Embryonic facial prominence (tissue), 1 donor: Measurements from ENCODE around the gene RTP3.
"Not testable (repeated sequence)": the region's sequence is repeated elsewhere in the genome, so short reads cannot be mapped to it uniquely, and the experiment has no call there.

Experiments used
- DNase-seq: peaks from one replicate; pipeline ENCODE4 v3.0.0-alpha.2; 2016; ENCODE audit errors: extremely low spot score

RTP3 gene

DNA sequence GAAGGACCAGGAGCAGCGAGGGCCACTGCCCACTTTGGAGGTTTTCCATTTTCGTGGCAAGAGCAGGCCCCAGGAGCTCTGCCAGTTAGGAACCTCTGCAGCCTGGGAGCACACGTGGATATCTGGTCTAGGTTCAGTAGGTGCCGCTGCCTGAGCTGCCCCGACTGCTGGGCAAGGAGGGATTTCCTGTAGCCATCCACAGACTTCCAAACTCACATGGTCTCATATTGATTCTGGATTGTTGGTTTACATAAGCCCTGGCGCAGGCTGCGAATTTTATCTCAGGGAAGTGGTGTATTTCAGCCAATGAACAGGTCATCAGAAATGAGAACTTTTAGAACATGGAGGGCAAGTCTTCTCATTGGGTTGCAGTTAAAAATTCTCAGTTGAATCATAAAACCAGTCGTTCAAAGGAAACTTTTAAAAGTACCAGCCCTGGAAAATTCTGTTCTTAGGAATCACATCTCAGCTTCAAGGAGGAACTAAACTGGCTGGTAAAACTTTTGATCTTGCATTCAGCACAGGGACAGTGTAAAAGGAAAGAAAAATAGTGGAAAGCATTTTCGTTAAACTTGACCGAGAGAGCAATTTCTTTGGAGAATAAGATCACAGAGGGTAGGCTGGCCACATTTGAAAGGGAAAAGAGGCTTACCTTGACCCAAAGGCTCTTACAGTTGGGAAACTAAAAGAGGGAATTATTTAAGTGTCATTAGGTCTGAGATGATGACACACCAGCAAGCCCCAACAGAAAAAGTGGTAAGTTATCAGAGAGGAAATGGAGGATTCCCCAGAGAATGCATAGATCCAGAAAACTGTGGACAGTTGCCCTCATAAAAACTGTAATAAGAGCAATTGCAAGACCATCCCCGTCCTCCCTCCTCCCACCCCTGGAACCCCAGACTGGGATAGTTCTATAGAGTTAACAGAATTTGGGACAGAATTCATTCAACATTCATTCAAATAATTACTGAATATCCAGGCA is 6.4 kb upstream of the RTP3 start:
- DNase-seq = no peak

DNA sequence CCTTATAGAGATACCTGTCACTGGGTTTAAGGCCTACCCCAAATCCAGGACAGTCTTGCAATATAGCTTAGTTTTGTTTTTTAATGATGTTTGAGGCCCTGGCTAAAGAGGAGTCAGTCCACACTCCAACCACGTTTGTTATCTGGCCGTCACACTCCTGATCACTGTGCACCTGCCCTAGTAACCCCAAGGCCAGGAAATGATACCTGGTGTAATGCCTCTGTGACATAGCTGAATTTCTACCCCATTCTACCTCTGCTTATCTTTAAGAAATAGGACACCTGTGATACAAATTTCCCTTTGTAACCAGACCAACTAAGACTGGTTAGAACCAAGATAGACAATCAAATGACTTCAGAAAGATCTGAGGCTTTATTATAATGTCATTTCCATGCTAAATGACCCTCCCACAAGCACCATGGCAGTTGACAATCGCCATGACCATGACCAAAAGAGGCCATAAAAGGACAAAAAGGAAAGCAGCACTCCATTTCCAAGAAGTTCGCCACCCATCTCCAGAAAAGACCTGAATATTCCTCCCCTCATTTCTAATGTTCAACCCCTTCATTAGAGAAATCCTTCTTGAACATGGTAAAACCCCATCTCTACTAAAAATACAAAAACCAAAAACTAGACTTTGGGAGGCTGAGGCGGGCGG is 4.8 kb upstream of the RTP3 start:
- DNase-seq = no peak

DNA sequence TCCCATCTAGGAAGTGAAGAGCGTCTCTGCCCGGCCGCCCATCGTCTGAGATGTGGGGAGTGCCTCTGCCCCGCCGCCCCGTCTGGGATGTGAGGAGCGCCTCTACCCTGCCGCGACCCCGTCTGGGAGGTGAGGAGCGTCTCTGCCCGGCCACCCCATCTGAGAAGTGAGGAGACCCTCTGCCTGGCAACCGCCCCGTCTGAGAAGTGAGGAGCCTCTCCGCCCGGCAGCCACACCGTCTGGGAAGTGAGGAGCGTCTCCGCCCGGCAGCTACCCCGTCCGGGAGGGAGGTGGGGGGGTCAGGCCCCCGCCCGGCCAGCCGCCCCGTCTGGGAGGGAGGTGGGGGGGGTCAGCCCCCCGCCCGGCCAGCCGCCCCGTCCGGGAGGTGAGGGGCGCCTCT is 3.3 kb upstream of the RTP3 start:
- DNase-seq = not testable (repeated sequence)

DNA sequence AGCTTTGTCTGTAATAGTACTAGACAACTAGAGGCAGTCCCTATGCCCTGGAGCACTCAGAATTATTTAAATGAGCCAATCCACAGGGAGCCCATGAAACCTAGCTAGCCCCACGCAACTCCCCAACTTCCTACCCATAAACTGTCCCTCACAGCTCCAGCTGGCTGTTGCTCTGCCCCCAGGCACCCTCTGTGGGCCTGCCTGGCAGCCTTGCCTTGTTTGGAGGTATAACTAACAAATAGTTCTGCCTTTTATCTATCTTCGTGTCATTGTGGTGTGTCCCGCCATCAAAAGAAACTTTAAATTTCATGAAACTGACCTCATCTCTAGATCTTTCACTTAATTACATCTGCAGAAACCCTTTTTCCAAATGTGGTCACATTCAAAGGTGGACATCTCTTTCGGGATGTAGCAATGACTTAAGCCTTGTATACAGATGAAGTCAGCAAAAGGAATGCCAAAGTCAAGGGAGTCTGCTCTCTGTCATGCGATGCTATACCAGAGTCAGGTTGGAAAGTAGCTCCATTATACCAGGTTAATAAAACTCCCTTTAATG is 1.8 kb upstream of the RTP3 start:
- DNase-seq = no peak

DNA sequence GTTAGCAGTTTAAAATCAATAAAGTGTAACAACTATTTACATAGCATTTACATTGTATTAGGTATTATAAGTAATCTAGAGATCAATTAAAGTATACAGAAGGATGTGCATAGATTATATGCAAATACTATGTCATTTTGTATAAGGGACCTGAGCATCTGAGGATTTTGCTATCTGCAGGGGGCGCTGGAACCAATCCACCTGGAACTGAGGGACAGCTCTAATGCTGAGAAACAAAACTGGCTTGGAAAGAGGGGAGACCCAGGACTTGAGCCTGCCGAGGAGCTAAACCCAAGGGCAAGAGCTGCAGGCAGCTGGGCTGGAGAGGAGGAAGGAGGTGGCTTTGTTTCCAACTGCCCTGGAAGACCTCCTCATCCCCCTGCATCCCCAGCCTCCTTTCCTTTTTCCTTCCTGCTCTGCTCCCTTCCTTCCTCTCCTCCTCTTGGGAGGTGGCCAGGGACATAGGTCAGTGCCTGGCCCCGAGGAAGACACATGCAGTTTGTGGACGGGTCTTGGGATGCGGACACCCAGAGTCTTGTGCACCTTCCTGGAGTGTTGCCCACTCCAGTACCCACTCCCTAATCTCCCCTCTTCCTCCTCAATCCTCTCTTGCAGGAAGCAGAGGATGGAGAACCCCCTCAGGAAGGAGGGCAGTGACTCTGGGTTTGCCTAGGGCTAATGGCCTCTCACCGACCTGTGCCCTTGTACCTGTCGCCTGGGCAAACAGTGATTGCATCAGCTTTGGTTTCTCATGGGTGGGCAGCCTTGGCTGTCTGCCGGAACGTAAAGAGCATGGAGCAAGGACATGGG is 825 bp upstream of the RTP3 start:
- no peak for DNase-seq

DNA sequence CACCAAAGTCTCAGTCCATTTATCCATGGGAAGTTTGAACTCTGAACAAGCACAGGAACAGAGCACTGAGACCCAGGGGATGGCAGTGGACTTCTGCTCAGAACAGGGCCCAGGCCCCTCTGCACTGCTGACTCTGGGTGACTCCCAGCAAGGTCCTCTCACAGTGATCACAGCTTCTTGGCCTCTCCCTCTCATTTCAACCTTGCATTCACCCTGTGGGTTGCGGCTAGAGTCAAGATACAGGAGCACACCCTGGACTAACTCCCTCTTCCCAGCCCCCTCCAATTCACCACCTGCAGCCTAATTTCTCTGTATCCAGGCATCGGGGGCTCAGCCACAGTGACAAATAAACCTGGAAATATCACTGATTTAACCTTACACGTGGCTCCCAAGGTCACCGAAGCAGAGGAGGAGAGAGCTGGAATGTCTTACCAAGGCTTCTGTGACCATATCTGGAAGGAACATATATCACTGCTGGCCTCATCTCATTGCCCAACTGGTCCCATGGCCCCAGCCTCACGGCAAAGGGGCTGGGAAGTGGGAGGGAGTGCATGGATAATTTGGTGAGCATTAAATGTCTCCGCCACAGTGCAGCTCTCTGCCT is 1.2 kb downstream of the RTP3 start:
- no peak for DNase-seq

DNA sequence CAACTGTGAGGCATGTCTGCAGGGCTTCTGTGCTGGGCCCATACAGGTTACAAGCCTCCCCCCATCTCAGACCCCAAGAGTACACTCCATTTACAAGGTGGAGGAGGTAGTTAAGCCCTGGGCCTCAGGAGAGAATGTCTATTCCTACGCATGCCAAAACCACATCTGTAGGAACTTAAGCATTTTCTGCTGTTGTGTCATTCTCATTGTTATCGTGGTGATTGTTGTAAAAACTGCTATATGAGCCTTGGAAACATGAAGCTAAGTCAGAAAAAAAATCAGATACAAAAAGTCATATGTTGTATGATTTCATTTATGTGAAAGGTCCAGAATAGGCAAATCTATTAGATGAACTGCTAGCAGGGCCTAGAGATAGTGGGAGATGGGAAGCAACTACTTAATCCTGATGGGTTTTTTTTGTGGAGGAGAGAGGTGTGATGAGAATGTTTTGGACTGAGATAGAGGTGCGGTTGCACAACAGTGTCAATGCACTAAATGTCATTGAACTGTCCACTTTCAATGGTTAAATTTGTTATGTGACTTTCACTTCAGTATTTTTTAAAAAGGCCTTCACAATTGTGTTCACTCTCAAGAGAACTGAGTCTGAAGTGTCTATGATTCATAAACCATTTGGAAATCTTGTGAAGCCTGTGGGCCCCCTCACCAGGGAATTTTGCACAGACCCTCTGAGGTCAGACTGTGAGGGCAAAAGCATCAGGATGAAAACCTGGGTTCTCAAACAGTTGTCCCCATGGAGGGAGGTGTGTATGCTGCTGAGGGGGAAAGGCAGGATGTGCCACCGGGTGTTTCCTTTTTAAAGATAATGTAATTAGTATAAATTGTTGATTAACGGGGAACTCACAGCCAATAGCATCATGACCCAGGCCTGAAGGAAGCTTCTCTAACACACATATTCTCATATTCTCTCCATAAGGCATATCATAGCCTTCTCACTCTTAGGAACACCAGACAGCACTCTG is 3.2 kb downstream of the RTP3 start:
- DNase-seq = no peak

DNA sequence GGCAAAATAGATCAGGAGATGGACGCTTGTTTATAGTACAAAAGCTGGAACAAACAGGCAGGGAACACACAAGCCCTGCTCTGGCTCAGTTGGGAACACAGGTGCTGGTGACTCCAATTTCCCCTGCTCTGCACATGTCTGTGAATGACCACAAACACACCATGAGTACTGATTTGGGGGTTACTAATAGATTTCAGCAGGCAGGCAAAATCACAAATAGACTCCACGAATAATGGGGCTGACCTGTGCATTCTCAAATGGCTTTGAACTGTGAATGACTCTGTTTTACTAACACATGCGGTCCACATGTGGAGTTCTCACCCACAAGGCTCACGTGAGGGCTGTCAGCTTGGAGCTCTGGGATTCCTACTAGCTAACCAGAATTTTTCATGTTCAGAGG is 3.9 kb downstream of the RTP3 start:
- no peak for DNase-seq

DNA sequence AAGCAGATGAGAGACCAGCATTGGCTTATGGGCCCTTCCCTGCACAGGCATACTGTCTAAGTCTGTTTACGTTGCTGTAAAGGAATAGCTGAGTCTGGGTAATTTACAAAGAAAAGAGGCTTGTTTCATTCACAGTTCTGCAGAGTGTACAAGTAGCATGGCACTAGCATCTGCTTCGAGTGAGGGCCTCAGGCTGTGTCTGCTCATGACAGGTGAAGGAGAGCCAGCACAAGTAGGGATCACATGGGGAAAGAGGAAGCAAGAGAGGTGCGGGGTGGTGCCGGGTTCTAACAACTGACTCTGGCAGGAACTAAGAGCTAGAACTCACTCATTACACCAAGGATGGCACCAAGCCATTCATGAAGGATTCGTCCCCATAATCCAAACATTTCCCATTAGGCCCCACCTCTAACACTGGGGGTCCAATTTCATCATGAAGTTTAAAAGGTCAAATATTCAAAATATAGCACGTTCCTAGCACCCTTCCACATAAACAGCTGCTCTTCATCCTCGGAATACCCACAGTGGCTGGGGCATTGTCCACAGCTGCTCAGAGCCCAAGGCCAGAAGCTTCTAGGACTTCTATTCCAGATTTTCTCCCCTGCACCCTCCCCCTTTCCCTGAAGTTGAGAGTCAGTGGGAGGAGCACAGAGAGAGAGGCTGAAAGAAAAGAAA is 5.6 kb downstream of the RTP3 start:
- DNase-seq = no peak

DNA sequence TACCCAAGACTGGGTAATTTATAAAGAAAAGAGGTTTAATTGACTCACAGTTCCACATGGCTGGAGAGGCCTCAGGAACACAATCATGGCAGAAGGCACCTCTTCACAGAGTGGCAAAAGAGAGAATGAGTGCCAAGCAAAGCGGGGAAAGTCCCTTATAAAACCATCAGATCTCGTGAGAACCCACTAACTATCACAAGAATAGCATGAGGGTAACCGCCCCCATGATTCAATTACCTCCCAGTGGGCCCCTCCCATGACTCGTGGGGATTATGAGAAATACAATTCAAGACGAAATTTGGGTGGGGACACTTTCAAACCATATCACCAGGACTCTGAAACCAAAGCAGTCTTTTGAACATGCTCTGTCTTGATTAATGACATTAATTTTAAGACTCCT is 7.0 kb downstream of the RTP3 start:
- DNase-seq = no peak

DNA sequence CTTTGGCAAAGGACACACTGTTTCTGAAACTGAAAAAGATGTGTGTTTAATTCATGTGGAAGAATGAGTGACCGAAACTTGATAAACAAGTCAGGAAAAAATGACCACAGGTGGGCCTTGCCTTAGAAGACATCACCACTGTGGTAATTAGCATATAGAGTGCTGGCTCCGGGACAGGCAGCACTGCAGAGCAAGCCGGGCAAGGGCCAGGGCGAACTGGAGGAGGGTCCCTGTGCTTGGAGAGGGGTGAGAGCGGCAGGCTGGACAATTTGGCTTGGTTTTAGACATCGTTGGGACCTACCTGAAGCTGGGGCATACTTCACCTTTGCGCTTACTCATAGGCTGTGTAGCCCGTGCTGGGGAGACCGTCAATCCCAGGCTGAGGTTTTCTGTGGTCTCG is 8.2 kb downstream of the RTP3 start:
- no peak for DNase-seq

DNA sequence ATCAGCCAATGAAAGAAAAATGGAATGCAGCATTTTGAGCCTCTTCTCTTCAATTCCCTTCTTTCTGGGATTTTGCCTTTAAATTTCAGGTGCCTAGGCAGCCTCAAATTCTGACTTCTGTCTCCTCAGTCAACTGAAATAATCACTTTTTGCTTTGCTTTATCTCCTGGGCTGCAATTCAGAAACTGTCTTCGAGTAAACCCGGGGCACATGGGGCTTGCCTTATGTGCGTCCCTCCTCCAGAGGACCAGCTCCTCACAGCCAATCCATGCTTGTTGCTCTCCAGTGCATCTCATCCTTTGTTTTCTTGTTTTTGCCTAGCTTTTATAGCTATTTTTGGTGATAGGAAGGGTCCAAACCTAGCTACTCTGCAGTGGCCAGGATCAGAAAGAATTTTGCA is 8.8 kb downstream of the RTP3 start:
- no peak for DNase-seq

DNA sequence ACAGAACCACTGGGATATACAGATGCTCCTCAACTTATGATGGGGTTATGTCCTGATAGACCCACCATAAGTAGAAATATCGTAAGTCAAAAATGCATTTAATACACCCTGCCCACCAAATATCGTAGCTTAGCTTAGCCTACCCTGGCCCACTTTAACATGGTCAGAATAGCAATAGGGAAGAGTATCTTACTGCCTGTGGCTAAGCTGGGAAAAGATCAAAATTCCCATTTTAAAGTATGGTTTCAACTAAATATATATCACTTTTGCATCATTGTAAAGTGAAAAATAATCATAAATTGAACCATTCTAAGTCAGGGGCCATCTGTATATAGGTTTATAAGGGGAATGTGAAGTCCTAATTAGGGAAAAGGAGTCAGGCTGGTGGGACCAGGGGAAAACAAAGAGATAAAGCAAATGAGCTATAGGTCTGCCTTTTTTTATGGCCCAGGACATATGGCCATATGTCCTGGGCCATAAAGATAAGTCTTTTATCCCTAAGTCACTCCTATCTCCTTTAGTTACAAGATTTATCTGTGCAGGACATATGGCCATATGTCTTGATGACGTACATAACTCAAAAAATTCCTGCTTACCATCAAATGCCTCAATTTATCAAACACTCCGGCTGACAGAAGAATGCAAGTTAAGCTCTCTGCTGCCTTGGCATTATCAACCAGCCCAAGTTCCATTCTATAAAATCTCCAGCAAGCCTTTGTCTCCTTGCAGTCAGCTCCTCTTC is 11.2 kb downstream of the RTP3 start:
- no peak for DNase-seq

DNA sequence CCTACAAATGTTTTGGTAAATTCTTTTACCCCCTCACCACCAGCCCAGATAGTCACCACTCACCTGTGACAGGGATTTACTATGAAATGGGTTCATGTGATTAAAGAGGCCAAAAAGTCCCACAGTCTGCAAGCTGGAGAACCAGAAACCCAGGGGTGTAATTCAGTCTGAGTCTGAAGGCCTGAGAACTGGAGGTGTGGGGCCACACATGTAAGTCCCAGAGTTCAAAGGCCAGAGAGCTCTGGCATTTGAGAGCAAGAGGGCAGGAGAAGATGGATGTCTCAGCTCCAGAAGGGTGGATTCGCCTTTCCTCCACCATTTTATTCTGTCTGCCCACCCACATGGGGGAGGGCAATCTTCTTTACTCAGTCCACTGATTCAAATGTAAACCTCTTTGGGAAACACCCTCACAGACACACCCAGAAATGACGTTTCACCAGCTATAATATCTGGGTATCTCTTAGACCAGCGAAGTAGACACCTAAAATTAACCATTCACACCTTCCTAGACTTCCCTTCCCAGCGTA is 11.9 kb downstream of the RTP3 start:
- DNase-seq = no peak

DNA sequence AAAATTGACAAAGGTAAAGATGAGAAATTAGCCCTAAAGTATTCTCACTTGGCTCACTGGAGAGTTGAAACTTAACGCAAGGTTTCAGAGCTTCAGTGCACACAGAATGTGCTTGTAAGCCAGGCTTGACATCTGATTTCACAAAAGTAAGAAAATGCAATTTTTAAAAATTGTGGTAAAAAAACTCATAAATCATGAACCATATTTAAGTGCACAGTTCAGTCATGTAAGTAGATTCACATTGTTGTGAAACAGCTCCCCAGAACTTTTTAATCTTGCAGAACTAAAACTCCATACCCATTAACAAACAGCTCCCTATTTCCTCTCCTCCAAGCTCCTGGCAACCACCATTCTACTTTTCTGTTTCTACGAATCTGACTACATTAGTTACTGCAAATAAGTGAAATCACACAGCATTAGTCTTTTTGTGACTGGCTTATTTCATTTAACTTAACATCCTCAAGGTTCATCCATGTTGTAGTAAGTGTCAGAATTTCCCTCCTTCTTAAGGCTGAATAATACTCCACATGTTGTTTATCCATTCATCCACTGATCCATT is 14.5 kb downstream of the RTP3 start:
- DNase-seq = no peak

DNA sequence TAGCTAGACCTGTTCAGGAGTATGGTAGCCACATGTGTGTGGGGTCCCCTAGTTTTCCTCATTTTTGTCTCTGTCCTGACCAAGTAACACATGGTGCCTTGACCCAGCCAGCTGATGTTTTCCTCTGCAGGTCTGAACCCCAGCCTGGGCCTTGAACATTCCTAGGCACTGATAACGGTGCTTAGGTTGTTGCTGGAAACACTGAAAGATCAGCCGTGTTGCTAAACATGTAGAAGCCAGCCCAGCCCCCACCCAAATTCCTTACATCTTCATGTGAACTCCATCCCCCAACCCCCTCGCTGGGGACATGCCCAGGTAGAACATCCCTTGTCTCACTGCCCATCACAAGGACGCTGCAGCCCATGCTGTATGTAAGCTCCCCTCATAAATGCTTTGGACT is 18.7 kb downstream of the RTP3 start:
- DNase-seq = no peak

DNA sequence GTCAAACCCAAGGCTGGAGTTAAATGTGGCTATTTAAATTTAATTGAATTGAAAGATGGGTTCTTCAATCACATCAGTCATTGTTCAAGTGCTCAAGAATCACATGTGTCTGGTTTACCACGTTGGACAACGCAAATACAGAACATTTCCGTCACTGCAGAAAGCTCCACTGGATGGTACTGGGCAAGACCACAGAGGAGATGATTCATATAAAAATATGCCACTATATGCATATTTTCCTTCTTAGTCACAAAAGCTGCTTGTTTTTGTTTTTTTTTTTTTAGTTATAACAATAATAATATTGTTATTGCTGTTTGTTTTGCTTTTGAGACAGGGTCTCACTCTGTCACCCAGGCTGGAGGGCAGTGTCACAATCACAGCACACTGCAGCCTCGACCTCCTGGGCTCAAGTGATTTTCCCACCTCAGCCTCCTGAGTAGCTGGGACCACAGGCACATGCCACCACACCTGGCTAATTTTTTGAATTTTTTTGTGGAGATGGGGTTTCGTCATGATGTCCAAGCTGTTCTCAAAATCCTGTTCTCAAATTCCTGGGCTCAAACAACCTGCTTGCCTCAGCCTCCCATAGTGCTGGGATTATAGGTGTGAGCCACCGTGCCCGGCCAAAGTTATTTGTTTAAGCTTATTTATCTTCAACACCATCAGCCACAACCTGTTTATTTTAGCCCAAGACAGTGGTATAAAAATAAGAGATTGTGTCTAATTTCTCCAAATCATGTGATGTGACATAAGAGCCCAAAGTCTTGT is 19.4 kb downstream of the RTP3 start:
- no peak for DNase-seq

DNA sequence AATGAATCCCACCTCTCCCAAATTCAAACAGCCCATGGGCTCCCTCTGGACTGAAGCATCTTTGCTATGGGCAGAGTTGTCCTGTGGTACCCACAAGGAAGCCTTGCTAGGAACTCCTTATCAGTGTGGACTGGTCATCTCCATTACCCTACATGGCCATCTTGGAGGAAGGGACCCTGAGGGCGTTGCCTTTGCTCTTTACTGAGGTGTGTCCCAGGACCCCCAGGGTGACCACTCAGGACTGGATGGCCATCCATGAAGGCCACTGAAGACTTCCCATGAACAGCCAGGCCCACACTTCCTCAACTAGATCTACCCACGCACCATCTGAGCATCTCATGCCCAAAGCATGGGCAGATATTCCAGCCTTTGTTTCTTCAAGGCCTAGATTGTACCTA is 20.0 kb downstream of the RTP3 start:
- no peak for DNase-seq
